Chondrocyte (in vitro differentiated cells): ENCODE measurements around the gene CACNB2. TPM values are rescaled to one million over a fixed set of nuclear protein-coding genes. Genes with fewer than 3 reads are reported as not detected.
A peak's percentile ranks its signal among the peaks of the same experiment; 100 is the strongest.

Experiments
- DNase-seq: peaks from one replicate; pipeline ENCODE4 v3.0.0; 2021; ENCODE audit warnings: mixed read lengths, low spot score
- H3K27ac Mint-ChIP-seq: one replicate; pipeline ENCODE4 v1.8.0; 2021; ENCODE audit warnings: mild to moderate bottlenecking, moderate library complexity, mixed read lengths; ENCODE audit not compliant: unreplicated experiment
- H3K27me3 Mint-ChIP-seq: 2 replicates; pipeline ENCODE4 v1.8.0; 2021; ENCODE audit warnings: low read depth, mixed read lengths
- H3K36me3 Mint-ChIP-seq: 2 replicates; pipeline ENCODE4 v1.8.0; 2021; ENCODE audit warnings: low read depth, mixed read lengths
- H3K4me1 Mint-ChIP-seq: 2 replicates; pipeline ENCODE4 v1.8.0; 2021; ENCODE audit warnings: low read depth, mild to moderate bottlenecking, mixed read lengths
- H3K4me3 Mint-ChIP-seq: one replicate; pipeline ENCODE4 v1.8.0; 2021; ENCODE audit warnings: mild to moderate bottlenecking, moderate library complexity, mixed read lengths; ENCODE audit not compliant: unreplicated experiment
- H3K9me3 Mint-ChIP-seq: 2 replicates; pipeline ENCODE4 v1.8.0; 2021; ENCODE audit warnings: low read depth, mixed read lengths
- CTCF ChIP-seq: fragments of 200-600 bp; sonication (generic); IDR thresholded peaks from 2 replicates; pipeline ENCODE4 v1.5.0; 2021; ENCODE audit warnings: antibody characterized with exemption, mild to moderate bottlenecking, moderate library complexity
- total RNA-seq: library from RNA; stranded (reverse); gene quantifications from 3 replicates; pipeline ENCODE4 v1.2.1, GENCODE V29; 2021

CACNB2 gene
- total RNA-seq, 1 donor from 2014 or later = 0.25 TPM

- Mint-ChIP-seq H3K27me3 (peaks cover 37% of the 10 kb centered on the region), H3K4me3 (no peak overlapping the region), H3K9me3 (no peaks in the 10 kb centered on the region), H3K4me1 (no peaks in the 10 kb centered on the region), H3K27ac (no peak overlapping the region), H3K36me3 (peaks cover 1% of the 10 kb centered on the region)
- no peak for TF ChIP-seq CTCF
- no peak for DNase-seq
Observed at GRCh38 chr10:18209241-18209640, 69.0 kb downstream of the CACNB2 start.

GRCh38 chr10:18210711-18211110 lies 70.5 kb downstream of the CACNB2 start:
- no peak overlapping the region for H3K27ac Mint-ChIP-seq
- H3K36me3 Mint-ChIP-seq = peaks cover 1% of the 10 kb centered on the region
- peaks cover 36% of the 10 kb centered on the region for H3K27me3 Mint-ChIP-seq
- H3K4me1 Mint-ChIP-seq = no peaks in the 10 kb centered on the region
- no peaks in the 10 kb centered on the region for H3K9me3 Mint-ChIP-seq
- DNase-seq = no peak
- H3K4me3 Mint-ChIP-seq = no peak overlapping the region
- no peak for TF ChIP-seq CTCF

- DNase-seq = no peak
- no peak overlapping the region for H3K4me3 Mint-ChIP-seq
- peaks cover 28% of the 10 kb centered on the region for H3K27me3 Mint-ChIP-seq
- H3K27ac Mint-ChIP-seq = no peak overlapping the region
- H3K9me3 Mint-ChIP-seq = no peaks in the 10 kb centered on the region
- H3K4me1 Mint-ChIP-seq = no peaks in the 10 kb centered on the region
- TF ChIP-seq CTCF = no peak
- H3K36me3 Mint-ChIP-seq = peaks cover 1% of the 10 kb centered on the region
Observed at GRCh38 chr10:18211862-18212261, 71.6 kb downstream of the CACNB2 start.

GRCh38 chr10:18213271-18213670 lies 73.0 kb downstream of the CACNB2 start:
- no peak for TF ChIP-seq CTCF

GRCh38 chr10:18214691-18215563 lies 74.7 kb downstream of the CACNB2 start:
- Mint-ChIP-seq H3K4me1 (no peaks in the 10 kb centered on the region), H3K27ac (no peak overlapping the region), H3K27me3 (peaks cover 20% of the 10 kb centered on the region), H3K9me3 (no peaks in the 10 kb centered on the region), H3K36me3 (peaks cover 1% of the 10 kb centered on the region), H3K4me3 (no peak overlapping the region)
- DNase-seq = no peak
- peak; percentile 94 for TF ChIP-seq CTCF

More at GRCh38 chr10:18213271-18213670, 73.0 kb downstream of the CACNB2 start:
- Mint-ChIP-seq H3K27me3 (peaks cover 23% of the 10 kb centered on the region), H3K27ac (no peak overlapping the region), H3K36me3 (peaks cover 1% of the 10 kb centered on the region), H3K9me3 (no peaks in the 10 kb centered on the region), H3K4me1 (no peaks in the 10 kb centered on the region), H3K4me3 (no peak overlapping the region)
- DNase-seq = no peak
